ENCODE measurements around the gene GMCL1. TPM values are rescaled to one million over a fixed set of nuclear protein-coding genes. Genes with fewer than 3 reads are reported as not detected.

GMCL1 gene
- total RNA-seq, 1 experiment from 2014 or later = 21.6 TPM

GRCh38 chr2:69844560-69844959, 15.1 kb downstream of the GMCL1 start:
- ChIA-PET CTCF (no interaction called here), POLR2A (no interaction called here)
- ATAC-seq (no peak), DNase-seq (ENCODE audit: low spot score) (no peak)
- Mint-ChIP-seq H3K36me3 (peaks cover 31% of the 10 kb centered on the region), H3K4me3 (no peak overlapping the region), H3K27ac (no peak overlapping the region), H3K27me3 (ENCODE audit: low read depth) (no peaks in the 10 kb centered on the region), H3K4me1 (no peaks in the 10 kb centered on the region), H3K9me3 (no peaks in the 10 kb centered on the region)
- TF ChIP-seq USF1 (CRISPR knock-in tag; IDR thresholded peaks at IDR 0.05) (no peak), ZNF281 (CRISPR knock-in tag; IDR thresholded peaks at IDR 0.05) (no peak), ATF3 (CRISPR knock-in tag; conservative IDR thresholded peaks at IDR 0.05) (no peak), HMGXB4 (CRISPR knock-in tag; IDR thresholded peaks at IDR 0.05) (no peak), EMX1 (CRISPR knock-in tag; IDR thresholded peaks at IDR 0.05) (no peak), ZNF263 (CRISPR knock-in tag; IDR thresholded peaks at IDR 0.05; ENCODE audit: low read depth) (no peak), FOXP1 (CRISPR knock-in tag; IDR thresholded peaks at IDR 0.05; ENCODE audit: borderline replicate concordance) (no peak), CTCF (IDR thresholded peaks at IDR 0.05) (no peak), ZNF512 (CRISPR knock-in tag; IDR thresholded peaks at IDR 0.05; ENCODE audit: borderline replicate concordance) (no peak), PREB (CRISPR knock-in tag; IDR thresholded peaks at IDR 0.05; ENCODE audit: borderline replicate concordance) (no peak), ATF1 (CRISPR knock-in tag; IDR thresholded peaks at IDR 0.05) (no peak), NR1H2 (CRISPR knock-in tag; IDR thresholded peaks at IDR 0.05) (no peak), SOX15 (CRISPR knock-in tag; IDR thresholded peaks at IDR 0.05) (no peak), CBFB (CRISPR knock-in tag; IDR thresholded peaks at IDR 0.05; ENCODE audit: low read depth) (no peak), KAT7 (CRISPR knock-in tag; IDR thresholded peaks at IDR 0.05; ENCODE audit: borderline replicate concordance) (no peak), ZNF138 (CRISPR knock-in tag; conservative IDR thresholded peaks at IDR 0.05) (no peak), USF2 (CRISPR knock-in tag; IDR thresholded peaks at IDR 0.05) (no peak), TP53 (CRISPR knock-in tag; IDR thresholded peaks at IDR 0.05) (no peak), ZBTB43 (CRISPR knock-in tag; IDR thresholded peaks at IDR 0.05) (no peak), ZNF425 (CRISPR knock-in tag; conservative IDR thresholded peaks at IDR 0.05) (no peak)
